CD4-positive, alpha-beta T cell treated with Interleukin-4 for 1 hour (primary cell): Measurements from ENCODE around the gene WEE1.

ENCODE experiments used
- DNase-seq, 2 donors: peaks; one replicate each; pipeline ENCODE4 v3.0.0-alpha.2; 2020 to 2022

WEE1 gene

GRCh38 chr11:9567401-9567800 lies 6.1 kb upstream of the WEE1 start:
- DNase-seq = no peak

GRCh38 chr11:9568161-9568853 lies 5.2 kb upstream of the WEE1 start:
- no peak for DNase-seq

GRCh38 chr11:9568854-9569587 lies 4.4 kb upstream of the WEE1 start:
- DNase-seq = peak; percentile 52 to 63

- DNase-seq = no peak
Observed at GRCh38 chr11:9569588-9570164, 3.8 kb upstream of the WEE1 start.

- DNase-seq = no peak
Observed at GRCh38 chr11:9570313-9571025, 3.0 kb upstream of the WEE1 start.

GRCh38 chr11:9571071-9571762 lies 2.3 kb upstream of the WEE1 start:
- DNase-seq = no peak

GRCh38 chr11:9571763-9572115 lies 1.7 kb upstream of the WEE1 start:
- DNase-seq = no peak

- DNase-seq = peak in 1 of 2 donors; percentile 4
Observed at GRCh38 chr11:9573775-9574621, 528 bp downstream of the WEE1 start.

GRCh38 chr11:9574622-9575259 lies 1.3 kb downstream of the WEE1 start:
- peak in 1 of 2 donors; percentile 28 for DNase-seq

- peak in 1 of 2 donors; percentile 28 for DNase-seq
Observed at GRCh38 chr11:9575260-9576240, 2.1 kb downstream of the WEE1 start.

GRCh38 chr11:9576701-9577381 lies 3.4 kb downstream of the WEE1 start:
- peak in 1 of 2 donors; percentile 37 for DNase-seq

GRCh38 chr11:9577556-9577955 lies 4.1 kb downstream of the WEE1 start:
- DNase-seq = peak in 1 of 2 donors; percentile 54

GRCh38 chr11:9580894-9581293 lies 7.4 kb downstream of the WEE1 start:
- DNase-seq = no peak

GRCh38 chr11:9581556-9582161 lies 8.2 kb downstream of the WEE1 start:
- no peak for DNase-seq

GRCh38 chr11:9590717-9591116 lies 17.2 kb downstream of the WEE1 start:
- DNase-seq = no peak

- DNase-seq = no peak
Observed at GRCh38 chr11:9594267-9595046, 21.0 kb downstream of the WEE1 start.

- no peak for DNase-seq
Observed at GRCh38 chr11:9596926-9597464, 23.5 kb downstream of the WEE1 start.

- DNase-seq = no peak
Observed at GRCh38 chr11:9600166-9600565, 26.7 kb downstream of the WEE1 start.
